GM19324 (cell line): ENCODE results near the gene MLLT10.

Experiments
- ATAC-seq: cut with Tn5 transposase; IDR thresholded peaks from one replicate; pipeline ENCODE4 v1.9.1; 2021; ENCODE audit warnings: mild to moderate bottlenecking, moderate library complexity; ENCODE audit not compliant: unreplicated experiment, low FRiP score

The MLLT10 gene

DNA sequence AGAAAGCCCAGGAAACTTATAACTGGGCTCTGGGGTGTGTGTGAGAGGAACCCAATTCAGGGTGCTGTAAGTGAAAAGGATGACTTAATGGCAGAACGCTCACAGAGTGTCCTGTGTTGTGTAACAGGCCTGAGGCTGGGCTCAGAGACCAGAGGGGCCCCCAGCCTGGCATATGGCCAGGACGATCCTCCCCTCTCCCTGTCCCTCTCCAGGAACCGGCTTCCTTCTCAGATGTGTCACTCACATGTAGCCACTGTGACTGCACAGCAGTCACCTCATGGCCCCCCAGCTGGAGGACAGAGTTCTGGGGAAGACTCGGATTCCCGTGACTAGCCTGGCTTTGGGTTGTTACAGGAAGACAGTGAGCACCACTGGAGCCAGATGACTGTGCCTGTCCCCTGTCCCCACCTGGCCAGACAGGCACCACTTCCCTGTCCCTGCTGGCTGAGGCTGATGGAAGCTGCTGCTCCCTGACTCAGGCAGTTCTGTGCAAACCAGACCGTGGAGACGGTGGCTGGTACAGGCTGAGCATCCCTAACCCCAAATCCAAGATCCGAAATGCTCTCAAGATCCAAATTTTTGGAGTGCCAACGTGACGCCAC is 220.5 kb downstream of the MLLT10 start:
- no peak for ATAC-seq

DNA sequence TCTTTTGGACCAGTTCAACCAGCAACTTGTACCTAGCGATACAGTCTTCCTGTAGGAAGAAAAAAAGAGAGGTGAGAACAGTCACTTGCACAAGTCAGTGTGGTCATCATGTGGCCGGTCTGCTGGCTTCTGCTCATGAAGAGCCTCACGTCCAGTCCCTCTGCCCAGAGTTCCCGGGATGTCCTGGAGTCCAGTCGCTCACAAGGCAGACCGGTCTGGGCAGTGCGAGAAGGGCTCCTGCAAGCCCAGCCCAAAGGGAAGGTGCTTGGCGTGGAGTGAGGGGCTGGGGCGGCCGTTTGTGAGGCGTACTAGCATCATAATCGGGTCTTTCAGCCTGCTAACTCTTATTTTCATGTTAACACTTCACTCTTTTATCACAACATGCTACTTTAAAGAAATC is 222.7 kb downstream of the MLLT10 start:
- ATAC-seq, result no peak

DNA sequence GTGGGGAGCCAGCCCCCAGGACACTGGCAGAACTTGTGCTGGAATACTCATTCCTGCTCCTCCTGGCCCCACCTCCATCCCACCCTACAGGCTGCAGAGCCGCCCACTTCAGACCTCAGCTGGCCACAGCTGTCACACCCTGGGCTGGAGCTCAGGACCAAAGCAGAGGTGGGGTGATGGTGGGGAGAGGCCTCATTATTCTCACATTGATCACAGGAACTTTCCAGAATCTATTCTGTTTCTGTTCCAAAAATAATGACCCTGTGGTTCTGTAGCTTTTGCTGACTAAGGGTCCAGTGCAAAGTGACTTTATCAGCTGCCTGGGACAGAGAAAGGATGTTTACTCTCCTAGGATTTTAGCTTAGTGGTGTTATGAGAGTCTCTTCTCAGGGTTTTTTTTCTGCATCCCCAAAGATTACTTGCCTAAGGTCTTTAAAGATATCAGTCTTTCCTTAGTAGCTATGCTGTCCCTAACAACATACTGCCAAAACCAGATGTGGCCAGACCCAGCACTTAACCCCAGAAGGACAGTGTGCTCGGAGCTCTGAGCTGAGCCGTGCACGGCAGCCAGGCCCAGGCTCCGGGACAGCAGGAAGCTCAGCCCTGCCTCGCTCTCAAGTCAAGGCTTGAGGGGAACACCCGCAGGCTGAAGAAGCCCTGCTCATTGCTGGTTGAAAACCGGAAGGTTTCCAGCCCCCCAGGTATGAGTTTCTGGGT is 223.3 kb downstream of the MLLT10 start:
- ATAC-seq, result no peak

DNA sequence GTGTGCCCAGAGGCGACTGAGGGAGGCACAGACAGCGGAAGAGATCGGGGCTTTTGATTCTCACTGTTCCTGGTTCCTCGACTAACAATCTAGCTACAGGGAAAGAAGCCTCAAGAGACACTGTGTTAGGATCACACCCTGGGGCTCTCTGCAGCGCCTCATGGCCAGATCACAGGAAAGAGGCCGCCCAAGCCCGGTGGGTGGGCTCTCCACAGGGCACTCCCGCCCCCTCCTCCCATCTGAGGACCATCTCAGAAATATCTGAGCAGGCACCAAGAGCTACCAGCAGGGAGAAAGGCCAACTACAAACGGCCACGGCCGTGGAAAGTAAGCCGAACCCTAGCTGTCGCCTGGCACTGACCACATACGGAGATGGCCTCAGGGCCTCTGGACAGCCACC is 224.2 kb downstream of the MLLT10 start:
- ATAC-seq, result no peak

DNA sequence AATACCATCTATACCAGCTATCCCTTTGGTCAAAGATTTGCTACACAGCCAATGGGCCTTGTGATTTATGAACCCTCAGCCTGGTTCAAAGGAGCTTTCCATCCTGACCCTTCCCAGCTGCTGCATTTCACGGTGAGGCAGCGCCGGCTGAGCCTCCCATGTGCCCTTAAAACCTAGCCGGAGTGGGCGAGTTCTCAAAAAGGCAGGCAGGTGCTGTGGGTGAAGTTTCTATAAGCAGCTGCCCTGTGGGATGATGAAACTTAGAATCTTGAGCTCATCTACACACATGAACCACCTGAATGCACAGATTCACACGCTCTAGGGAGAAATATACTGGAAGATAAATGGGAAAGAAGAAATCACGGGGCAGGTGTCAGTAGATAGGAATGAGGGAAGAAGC is 224.7 kb downstream of the MLLT10 start:
- no peak for ATAC-seq

DNA sequence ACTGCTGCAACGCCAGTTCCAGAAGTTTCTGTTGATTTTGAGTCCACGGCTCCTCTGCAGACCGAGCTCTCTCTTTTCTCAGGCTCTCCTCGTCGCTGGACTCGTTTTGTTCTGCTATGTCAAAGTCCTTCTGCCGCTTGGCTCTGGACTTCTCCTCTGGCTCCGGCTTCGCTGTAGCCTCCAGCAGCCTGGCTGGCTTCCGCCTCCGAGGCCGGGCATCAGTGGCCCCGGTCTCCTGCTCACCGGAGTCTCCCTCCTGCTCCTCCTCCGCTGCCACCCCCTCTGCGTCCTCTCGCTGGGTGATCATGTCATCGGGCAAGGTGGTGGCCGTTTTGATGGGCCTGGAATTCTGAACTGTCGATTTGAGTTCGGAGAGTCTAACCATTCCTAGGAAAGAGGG is 225.2 kb downstream of the MLLT10 start:
- ATAC-seq, result no peak

DNA sequence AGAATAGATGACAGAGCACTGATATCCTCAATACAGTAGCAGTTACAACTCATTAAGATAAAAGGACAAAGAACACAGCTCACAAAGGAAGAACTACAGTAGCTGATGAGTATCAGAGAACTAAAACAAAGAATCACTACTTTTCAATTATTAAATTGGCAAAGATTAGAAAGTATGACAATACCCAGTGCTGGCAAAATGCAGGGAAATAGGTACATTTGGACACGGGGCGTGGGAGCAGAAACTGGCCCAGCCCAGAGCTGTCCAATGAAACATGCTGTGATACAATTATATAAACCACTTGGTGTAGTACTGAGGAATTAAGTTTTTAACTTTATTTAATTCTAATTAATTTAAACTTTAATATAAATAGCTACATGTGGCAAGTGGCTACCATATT is 226.3 kb downstream of the MLLT10 start:
- ATAC-seq, result no peak

DNA sequence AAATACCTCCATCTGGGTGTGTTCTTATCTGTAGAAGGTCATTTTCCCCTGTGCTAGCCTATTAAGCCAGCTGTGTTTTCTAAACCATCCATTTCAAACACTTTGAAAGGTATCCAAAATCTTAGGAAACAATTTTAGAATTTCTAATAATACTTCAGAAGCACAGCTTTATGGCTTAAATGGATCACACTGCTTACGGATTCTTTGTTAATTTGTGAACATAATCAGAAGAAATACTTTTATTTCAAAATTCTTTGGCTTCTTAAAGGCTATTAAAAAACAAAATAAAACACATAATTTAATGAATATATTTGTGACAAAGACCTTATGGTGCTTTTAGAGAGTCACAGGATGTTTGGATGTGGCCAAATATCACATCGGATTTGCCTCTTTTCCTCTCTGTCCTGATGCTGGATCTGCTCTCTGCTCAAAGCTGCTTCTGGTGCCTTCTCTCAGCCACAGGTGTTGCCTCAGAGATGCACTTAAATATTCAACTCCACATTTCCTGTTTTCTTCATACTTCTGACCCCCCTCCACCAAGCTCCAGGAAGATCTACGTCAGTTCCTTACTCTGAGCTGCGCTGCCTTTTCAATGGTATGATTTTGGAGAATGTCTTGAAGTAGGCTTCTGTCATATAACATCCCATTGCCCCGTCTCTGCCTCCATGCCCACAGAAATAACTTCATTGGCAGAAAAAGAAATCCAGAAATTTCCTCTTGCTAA is 230.6 kb downstream of the MLLT10 start:
- ATAC-seq, result no peak

DNA sequence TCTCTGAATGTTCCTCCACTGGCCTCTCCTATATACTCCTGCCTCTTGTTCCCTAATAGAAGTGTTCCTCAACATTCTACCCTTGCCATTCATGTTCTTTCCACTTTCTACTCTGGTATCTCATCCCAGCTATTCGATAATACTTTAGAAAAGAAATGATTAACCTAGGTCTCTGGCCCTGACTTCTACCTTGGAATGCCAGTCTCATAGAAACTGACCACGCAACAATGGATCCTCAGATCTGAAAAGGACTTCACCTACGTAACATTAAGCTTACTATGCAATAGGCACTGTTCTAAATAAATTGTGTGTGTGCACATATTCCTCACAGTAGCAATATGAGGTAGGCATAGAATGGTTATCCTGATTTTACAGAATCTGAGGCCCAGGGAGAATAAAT is 235.0 kb downstream of the MLLT10 start:
- ATAC-seq, result no peak

DNA sequence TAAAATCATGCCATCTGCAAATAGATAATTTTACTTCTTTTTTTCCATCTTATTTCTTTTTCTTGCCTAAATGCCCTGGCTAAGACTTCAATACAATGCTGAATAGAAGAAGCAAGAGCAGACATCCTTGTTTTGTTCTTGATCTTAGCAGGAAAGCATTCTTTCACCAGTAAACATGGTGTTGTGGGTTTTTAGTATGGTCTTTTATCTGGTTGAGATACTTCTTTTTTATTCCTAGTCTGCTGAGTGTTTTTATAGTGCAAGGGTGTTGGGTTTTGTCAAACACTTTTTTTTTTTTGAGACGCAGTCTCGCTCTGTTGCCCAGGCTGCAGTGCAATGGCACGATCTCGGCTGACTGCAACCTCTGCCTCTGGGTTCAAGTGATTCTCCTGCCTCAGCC is 237.2 kb downstream of the MLLT10 start:
- no peak for ATAC-seq

DNA sequence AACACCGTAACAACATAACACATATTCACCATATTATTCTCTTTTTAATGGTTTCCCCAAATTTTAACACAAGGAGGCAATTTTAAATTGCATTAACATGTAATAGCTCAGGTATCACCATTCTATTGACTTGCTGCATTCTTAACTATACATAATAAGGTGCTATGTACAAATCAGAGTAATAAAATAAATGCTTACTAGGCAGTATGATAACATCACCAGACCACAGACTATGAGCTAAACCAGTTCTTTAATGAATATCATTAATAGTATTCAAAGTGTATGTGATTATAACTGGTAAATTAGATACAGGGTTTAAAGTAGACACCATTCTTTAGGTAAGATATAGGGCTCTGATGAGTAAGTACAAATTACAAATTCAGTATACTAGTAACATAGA is 242.9 kb downstream of the MLLT10 start:
- ATAC-seq, result no peak

DNA sequence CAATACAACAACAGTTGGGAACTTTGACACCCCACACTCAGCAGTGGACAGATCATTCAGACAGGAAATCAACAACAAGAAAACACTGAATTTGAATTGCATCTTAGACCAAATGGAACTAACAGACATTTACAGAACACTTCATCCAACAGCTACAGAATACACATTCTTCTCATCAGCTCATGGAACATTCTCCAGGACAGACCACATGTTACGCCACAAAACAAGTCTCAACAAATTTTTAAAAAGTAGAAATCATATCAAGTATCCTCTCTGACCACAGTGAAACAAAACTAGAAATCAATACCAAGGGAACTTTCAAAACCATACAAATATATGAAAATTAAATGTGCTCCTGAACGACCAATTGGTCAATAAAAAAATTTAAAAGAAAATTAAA is 257.2 kb downstream of the MLLT10 start:
- ATAC-seq, result no peak
